CD4-positive, alpha-beta T cell treated with Interleukin-4 for 1 hour (primary cell): ENCODE measurements around the gene TBC1D8B.

Experiments used
- DNase-seq, 2 donors: peaks; one replicate each; pipeline ENCODE4 v3.0.0-alpha.2; 2020 to 2022

TBC1D8B gene

GRCh38 chrX:106898462-106898861 is 96.0 kb downstream of the TBC1D8B start:
- DNase-seq = peak in 1 of 2 donors; percentile 51

DNA sequence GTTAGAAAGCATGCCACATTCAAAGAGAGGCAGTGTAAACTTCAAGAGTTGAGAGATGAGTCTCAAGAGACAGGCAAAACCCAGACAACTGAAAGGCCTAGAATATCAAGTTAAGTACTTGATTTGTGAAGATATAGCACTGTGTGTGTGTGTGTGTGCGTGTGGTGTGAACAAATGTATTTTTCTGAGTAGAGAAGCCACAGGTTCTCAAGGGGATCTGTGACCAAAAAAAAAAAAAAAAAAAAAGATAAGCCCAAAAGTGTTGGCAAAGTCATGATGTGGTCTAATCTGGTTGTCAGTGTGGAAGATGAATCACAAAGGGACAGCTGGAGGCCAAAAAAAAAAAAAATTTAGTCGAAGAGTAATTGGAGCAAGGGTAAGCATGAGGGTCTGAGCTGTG is 96.8 kb downstream of the TBC1D8B start:
- DNase-seq = no peak

DNA sequence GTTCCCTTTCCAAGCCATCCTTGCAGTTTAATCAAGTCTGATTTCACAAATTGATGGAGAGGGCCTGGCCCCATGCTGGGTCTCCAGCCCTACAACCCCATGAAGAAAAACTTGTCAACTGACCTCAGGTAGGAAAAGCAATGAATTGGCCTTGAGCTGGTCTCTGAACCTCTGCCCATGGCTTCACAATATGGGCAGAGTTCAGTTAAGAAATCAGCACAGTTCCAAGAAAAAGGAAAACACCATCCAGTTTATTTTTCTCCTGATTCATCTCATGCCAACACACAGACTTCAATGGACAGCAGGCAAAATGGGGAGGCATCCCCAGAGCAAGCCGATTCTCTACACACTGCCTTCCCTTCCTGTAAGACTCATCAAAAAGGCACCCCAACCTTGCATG is 97.4 kb downstream of the TBC1D8B start:
- no peak for DNase-seq

GRCh38 chrX:106901341-106901740 is 98.9 kb downstream of the TBC1D8B start:
- DNase-seq = no peak

DNA sequence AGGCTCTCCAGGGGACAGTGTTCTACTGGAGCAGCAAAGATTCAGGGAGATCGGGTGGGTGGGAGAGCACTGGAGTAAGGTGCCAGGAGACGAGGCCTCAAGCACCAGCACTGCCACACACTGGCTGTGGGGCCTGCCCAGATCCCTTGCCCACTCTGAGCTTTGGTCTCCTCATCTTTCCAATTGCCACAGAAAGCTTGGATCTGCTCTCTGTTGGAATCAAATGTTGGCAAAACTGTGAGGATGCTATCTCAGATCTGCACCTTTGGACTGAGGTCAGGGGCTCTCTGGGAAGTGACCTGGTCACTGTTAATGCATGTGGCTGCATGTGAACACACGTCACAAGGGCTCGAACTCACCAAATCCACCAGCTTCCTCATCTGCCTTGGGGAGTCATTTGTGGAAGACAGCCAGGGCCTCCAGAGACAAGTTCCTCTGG is 99.3 kb downstream of the TBC1D8B start:
- DNase-seq = no peak

DNA sequence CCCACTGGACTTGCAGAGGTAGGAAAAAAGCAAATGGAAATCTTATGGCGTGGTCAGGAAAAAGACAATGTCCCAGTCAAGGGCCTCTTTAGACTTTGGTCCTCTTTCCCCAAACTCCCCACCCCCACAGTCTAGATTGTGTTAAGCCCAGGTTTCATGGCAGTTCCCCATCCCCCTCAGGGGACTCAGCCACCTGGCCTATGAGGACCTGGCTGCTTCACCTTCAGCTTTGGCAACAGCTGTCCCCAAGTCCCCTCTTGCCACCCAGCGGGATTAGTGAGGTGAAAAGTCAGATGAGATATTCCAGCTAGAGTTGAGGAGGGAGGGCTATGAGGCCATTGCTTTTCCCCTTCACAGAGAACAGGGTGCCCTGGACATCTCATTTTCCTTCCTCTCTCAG is 100.2 kb downstream of the TBC1D8B start:
- no peak for DNase-seq

DNA sequence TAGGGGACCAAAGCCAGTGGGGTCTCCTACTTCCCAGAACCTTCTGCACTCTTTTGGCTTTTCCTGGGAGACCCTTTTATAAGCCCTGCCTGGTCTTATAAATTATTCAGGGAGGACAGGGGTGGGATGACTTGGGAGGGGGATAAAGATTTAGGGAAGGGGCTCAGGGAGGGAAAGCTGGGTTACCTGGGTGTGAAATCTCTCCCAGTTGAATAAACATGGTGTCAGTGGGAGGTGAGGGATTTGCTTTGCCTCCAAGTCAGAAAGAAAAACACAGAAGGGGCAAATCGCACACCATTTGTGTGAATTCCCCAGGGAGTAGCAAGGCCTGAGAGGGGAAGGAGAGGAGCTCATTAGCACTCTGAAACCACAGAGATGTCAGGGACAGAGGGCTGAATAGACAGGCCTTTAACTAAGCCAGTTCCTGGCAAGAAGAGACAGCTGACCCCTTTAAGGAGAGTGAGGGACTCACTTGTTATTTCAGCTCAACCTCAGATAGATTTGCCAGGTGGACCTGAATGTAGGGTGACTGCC is 100.9 kb downstream of the TBC1D8B start, which contains the start of gene RIPPLY1:
RIPPLY1 (minus strand) TSS at position 51 of the 534 bp plus-strand sequence. CDS start 54 bp downstream, outside the sequence.
- DNase-seq = no peak

DNA sequence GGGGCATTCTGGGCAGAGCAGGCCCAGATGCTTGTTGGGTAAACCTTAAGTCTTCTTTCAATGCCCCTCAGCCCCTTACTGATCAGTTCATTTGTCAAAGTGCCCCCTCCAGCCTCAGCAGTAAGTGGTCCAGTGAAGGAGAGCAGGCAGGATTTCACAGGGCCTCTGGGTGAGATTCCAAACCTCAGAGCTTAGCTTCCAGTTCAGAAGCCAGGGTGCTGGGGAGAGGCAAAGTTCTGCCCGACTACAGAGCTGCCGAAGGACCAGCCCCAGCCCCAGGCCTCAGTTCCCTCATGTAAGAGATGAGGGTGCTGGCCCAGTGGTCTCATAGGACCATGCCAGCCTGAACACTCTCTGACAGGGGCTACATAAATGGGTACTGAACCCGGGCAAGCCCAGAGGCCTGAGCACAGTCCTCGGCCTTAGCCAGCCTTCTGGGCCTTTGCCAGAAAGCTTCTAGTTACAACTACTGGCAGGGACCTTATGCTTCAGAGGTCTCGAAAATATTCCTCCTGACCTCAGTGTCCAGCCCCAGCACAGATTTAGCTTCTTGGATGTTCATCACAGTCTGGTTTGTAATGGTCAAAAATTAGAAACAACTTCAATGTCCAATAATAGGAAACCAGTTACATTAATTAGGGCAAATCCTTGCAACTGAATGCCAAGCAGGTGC is 101.5 kb downstream of the TBC1D8B start:
- no peak for DNase-seq

GRCh38 chrX:106905064-106905708 is 102.7 kb downstream of the TBC1D8B start:
- no peak for DNase-seq

DNA sequence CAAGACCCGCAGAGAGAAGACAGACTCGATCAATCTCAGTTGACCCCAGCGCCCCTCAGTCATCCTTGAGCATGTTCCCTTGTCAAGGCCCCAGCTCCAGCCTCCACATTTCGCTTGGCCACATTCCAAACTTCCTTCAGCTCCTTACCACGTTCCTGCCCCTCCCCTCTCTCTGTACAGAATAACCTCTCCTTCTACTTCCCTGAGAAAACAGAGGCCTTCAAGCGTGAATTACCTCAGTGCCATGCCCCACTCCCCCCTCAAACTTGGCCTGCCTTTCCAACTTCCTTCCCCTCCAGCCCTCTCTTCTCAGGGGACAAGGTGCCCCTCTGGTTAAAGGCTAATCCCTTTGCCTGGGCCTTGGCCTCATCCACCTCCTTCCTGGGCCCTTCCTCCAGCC is 103.9 kb downstream of the TBC1D8B start:
- DNase-seq = no peak

GRCh38 chrX:106912864-106913263 is 110.4 kb downstream of the TBC1D8B start:
- DNase-seq = no peak

DNA sequence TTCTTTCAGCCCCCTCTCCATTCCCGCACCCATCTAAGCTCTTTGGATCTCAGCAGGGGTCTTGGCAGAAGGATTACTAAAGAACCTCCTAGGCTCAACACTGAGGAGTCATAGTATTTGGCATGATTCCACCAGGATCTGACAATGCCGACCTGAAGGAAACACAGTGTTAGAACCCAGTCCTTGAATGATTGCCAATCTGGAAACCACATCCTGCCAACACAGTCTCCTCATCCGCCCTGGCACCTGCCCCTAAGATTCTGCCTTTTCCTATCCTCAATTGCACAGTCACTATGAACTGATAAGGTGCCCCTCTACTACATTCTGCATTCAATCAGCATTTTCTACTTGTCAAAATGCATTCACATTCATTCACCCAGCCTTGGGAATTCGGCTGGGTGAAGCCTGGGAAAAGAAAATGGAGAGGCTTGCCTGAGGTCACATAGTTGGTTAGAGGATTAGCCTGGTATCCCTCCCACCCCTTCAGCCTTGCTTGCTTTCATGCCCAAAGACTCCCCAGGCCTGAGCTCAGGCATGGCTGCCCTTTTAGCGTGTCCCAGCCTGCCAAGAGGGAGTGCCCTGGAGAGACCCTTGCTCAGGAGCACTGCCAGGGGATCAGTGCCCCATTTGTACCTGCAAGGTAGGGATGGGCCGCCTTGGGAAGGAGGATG is 115.5 kb downstream of the TBC1D8B start:
- peak in 1 of 2 donors; percentile 21 for DNase-seq

DNA sequence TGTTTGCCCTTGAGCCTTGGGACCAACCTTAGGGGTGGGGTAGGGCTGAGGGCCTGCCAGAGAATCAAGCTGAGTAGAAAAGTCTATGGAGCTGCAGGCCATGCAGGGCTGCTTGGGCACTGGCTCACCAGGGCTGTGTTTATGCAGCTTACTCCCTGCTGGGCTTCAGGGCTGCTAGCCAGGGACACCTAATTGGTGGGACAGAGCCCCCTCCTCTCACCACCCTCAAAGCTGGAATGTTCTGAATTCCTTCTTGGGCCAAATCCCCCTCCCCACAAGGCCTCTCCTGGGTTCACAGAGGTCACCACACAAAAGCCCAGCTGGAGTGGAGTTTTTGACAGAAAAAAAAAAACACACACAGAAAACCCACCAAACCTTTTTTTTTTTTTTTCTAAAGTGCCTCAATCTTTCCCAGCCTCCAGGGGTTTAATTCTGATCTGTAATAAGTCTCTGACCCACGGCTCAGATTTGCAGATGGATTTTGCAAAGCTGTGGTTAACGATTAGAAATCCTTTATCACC is 117.5 kb downstream of the TBC1D8B start, which contains the start of gene CLDN2:
CLDN2 (plus strand) TSS at position 471 of the 521 bp plus-strand sequence. CDS start 7,827 bp downstream, outside the sequence.
- DNase-seq = no peak

GRCh38 chrX:106921637-106922036 is 119.2 kb downstream of the TBC1D8B start:
- DNase-seq = no peak
